Glomerular endothelial cell (primary cell): Measurements from ENCODE around the gene CYLD. TPM values are rescaled to one million over a fixed set of nuclear protein-coding genes. Genes with fewer than 3 reads are reported as not detected.

ENCODE experiments used
- DNase-seq: peaks from one replicate; pipeline ENCODE4 v3.0.0-alpha.2; 2011; ENCODE audit warnings: low read depth, low spot score; ENCODE audit errors: extremely low read depth
- total RNA-seq: library from RNA; depleted of rRNA; stranded (reverse); fragments of >200 nt; gene quantifications from 2 replicates; pipeline ENCODE4 v1.2.3, GENCODE V29; 2015

CYLD gene
- total RNA-seq, 1 donor from 2014 or later, result 31.6 TPM

- no peak for DNase-seq
Observed at GRCh38 chr16:50814541-50814940, 72.7 kb downstream of the CYLD start.

DNA sequence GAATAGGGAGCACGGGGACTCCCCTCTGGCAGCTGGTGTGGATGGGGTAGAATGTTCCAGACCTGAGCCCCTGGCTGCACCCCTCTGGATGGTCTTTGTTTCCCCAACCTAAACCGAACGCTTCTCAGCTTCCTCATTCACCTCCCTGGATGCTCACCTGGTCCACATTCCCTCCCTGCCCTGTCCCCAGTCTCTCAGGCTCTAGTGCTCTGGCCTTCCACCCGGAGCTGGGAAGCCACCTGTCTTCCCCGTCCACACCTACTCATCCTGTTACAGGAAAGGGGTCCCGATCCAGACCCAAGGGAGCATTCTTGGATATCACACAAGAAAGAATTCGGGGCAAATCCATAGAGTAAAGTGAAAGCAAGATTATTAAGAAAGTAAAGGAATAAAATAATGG lies 73.5 kb downstream of the CYLD start:
- DNase-seq, result no peak

GRCh38 chr16:50816901-50817555 lies 75.1 kb downstream of the CYLD start:
- no peak for DNase-seq

DNA sequence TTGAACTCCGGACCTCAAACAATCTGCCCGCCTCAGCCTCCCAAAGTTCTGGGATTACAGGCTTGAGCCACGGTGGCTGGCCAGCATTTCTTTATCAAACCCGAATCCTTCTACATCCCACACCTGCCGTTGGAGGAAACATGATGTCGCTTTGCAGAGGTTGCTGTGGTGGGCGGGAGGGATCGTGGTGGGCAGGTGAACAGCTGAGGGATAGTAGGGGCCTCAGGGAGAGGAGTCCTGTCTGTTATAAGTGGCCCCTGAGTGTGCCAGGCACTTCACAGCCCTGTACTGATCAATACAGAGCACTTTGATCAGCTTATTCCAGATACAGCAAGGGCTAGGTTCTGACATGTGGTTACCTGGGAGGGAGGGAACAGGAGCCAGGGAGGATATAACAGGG lies 76.5 kb downstream of the CYLD start:
- DNase-seq, result no peak

DNA sequence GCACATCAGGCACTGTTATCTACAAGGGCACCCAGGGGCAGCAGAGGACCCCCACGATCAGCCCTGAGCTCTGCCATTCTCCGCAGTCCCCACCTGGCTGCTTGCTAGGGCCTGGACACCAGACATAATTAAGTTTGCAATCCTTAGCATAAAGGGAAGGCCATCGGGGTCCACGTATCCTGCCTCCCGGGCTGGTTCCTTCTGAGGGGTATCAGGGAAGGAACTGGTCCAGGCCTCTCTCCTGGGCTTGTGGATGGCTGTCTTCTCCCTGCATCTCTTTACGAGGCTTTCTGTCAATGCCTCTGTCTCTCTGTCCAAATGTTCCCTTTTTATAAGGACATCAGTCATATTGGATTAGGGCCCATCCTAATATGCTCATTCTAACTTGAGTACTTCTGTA lies 77.8 kb downstream of the CYLD start:
- no peak for DNase-seq

GRCh38 chr16:50820225-50820624 lies 78.3 kb downstream of the CYLD start:
- DNase-seq, result no peak

DNA sequence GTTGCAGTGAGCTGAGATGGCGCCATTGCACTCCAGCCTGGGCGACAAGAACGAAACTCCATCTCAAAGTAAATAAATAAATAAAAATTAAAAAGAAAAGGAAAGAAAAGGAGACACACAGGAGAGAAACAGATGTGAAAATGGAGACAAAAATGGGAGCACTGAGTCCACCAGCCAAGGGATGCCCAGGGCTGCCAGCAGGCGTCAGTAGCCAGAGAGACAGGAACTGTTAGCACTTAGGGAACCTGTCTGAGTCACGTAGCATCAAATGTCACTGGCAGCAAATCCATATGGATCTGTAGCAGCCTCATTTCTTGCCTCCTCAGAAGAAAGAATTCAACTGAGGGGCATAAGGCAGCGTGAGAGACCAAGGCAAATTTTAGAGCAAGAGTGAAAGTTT lies 79.7 kb downstream of the CYLD start:
- DNase-seq, result no peak

DNA sequence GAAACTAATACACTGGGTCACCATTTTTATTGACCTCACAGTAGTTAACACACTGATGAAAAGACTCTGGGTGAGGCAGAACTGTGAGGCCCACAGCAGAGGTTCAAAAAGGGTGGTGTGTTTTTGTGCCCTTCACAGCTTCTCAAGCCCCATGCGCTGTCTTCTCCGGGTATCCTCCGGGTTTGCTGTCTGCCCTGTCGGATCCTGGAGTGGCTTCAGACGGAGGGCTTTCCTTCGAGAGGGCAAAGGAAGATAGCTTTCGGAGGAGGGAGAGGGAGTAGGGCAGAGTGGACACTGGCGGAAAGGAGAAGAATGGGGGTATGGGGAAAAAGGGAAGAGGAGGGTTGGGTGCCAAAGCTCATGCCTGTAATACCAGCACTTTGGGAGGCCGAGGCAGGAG lies 80.8 kb downstream of the CYLD start:
- no peak for DNase-seq

DNA sequence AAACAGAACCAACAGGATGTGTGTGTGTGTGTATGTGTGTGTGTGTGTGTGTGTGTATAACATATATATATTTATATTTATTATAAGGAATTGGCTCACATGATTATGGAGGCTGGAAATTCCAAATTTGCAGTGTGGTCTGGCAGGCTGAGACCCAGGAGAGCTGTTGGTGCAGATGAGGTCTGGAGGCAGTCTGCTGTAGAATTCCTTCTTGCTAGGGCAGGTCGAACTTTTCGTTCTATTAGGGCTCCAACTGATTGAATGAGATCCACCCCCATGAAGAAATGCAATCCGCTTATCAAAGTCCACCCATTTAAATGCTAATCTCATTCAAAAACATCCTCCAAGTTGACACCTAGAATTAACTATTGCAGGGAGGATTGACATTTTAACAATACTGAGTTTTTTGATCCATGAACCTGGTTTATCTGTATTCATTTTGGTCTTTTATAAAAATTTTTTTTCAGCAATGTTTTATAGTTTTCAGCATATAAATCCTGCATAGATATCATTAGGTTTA lies 85.0 kb downstream of the CYLD start:
- no peak for DNase-seq

DNA sequence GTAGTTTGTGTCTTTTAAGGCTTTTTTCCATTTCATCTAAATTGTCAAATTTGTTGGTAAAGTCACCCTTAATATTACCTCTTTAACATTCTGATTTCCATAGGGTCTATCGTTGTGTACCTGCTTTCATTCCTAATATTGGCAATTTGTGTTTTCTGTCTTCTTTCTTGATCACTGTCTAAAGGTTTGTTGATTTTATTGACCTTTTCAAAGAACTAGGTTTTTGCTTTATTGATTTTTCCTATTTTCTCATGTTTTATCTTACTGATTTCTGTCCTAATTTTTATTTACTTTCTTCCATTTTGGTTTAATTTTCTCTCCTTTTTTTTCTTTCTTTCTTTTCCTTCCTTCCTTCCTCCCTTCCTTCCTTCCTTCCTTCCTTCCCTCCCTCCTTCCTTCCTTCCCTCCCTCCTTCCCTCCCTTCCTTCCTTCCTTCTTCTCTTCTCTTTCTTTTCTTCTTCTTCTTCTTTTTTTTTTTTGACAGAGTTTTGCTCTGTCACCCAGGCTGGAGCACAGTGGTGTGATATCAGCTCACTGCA lies 86.3 kb downstream of the CYLD start:
- DNase-seq, result no peak

DNA sequence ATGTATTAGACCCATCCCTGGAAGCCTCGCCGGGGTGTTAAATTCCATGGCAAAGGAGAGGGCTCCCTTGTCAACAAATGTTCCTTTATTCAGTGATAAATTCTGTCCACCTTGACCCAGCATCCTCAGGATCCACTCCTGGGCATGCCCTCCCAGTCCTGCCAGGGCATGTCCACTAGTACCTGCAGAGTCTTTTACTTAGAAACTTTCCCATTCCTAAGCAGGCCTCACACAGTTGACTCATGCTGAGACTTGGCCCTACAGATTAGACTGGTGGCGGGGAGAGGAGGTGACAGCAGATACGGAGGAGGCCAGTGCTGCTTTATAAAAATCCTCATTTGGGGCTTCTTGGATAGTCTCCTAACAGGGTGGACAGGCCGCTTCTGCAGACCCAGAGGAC lies 88.8 kb downstream of the CYLD start:
- DNase-seq, result no peak

DNA sequence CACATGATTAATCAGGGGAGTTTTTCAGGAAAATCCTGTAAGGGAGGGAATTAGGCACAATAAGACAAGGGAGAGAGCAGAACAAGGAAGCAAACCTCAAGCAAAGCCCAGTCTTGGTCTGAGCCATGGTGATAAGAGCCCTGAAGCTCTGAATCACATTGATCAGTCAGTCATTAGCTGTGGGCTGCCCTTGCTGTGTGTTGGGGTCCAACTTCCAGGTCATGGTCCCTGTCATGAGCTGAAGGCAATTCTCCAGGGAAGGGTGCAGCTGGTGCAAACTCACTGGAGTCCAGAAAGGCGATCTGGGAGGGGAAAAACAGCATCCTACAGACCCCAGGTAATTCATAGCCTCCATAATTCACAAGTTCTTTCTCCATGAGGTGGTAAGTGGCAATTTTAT lies 89.9 kb downstream of the CYLD start:
- DNase-seq, result no peak

DNA sequence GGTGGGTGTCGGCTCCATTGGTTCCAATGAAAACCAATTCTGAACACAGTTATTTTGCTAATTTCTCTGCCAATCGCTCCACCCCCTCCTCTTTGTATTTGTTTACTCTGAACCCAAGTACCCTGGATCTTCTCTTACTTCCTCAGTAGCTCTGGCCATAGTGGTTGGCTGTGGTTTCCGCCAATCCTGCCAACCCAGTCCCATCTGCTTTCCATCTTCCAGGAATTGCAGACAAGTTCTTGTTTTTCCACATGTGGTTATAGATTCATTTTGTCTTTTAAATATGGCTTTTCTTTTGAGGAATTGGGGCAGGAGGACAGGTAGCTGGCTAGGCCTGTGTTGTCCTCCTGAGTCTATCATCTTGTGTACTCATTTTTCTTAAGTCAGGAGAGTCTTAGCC lies 92.0 kb downstream of the CYLD start:
- no peak for DNase-seq

DNA sequence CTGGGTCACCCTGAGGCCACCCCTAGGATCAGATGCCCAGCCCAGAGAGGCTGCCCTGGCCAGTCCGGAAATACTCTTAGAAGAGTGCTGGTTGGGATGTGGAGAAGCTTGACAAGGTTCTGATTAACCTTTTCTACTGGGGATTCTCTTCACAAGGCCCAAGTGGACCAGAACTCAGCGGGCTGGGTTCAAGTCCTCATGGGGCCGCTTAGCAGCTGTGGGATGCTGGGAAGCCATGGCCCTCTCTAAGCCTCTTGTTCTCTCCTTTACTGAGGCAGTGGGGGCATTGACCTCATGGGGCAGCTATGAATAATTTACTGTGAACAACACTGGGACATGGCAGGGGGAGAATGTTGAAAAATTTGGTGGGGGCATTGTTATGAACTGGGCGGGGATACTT lies 92.8 kb downstream of the CYLD start:
- DNase-seq, result no peak

GRCh38 chr16:50835358-50836060 lies 93.6 kb downstream of the CYLD start:
- DNase-seq, result no peak

DNA sequence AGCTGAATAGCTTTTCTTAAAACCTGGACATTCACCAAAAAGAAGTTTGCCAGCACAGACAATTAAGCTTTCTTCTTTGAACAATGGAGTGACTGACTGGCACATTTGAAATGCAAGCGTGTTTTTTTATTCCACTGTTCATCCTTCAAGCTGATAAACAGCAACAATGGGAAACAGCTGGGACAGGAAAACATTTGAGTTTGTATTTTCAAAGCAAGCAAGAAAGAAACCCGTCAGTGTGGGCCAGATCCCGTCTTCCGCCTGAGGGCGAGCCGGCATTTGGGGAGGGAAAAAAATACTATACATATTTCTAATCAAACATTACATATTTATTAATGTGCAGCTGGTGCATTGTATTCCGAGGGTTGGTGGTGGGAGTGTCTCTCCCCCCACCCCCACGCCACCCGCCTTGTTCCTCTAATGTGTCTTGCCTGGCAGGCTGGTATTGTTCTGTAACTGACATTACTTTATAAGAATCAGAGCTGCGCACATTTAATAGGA lies 94.3 kb downstream of the CYLD start:
- no peak for DNase-seq

DNA sequence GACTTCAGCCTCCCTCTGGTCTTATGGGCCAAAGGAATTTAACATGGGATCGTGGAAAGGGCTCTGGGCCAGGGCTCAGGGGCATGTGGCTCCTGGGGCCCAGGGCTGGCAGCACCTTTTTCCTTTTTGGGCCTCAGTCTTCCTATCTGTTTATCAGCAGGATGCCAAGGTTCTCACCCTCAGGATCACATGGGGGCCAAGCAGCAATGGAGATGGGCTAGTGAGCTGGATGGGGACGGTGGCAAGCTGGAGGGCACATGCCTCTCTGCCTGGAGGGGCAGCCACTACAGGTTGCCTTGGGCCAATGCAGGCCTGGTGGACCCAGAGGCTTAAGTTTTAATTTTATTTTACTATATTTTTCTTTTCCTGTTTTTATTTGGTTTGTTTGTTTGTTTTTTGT lies 95.4 kb downstream of the CYLD start:
- no peak for DNase-seq

DNA sequence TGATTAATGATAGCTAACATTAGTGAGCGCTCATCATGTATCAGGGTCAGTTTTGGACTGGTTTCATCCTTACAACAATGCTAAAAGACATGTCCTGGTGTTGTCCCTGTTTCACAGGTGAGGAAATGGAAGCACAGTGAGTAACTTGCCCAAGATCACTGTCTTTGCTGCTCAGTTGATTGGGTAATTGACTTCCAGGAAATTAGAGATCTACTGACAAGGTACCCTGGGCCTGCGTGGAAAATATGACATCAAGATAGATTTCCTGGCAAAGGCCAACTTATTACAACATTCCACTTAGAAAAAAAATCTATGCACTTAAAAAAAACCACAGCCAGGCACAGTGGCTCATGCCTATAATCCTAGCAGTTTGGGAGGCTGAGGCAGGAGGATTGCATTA lies 96.3 kb downstream of the CYLD start:
- DNase-seq, result no peak

- no peak for DNase-seq
Observed at GRCh38 chr16:50838885-50839284, 97.0 kb downstream of the CYLD start.

GRCh38 chr16:50839356-50839755 lies 97.5 kb downstream of the CYLD start:
- no peak for DNase-seq

DNA sequence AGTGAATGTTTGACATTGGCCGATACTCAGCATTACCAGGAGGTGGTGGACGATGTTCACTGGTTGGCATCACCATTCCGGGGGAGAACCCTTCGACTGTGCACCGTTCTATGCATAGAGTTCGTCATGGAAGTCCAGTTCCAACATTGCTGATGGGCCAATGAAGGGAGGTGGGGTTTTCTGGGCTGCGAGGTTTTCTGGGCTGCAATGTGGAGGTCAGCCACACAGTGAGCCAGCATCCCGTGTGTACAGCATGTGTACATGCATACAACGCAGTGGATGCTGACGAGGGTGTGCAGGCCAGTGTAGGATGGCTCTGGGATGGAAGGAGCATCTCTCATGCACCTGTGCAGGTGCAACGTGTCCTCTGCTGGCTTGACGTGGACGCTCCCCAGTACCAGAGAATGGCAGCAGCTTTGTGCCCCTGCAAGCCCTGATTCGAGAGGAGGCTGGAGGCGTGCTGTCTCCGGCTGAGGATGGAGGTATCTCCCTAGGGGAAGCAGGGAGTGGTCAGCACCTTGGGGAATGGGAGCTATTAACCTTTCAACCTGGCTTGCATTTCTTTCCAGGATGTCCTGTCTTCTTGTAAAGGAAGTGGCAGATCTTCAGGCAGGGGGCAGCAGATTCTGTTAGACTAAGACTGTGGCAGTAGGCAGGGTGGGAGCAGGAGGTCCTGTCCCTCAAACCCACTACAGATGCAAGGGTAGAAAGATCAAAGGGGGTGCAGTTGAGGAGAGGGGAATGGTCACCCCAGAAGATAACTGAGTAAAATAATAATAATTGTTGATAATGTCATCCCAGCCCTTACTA lies 98.2 kb downstream of the CYLD start:
- no peak for DNase-seq
